Measurements from ENCODE around the gene PBXIP1. TPM values are rescaled to one million over a fixed set of nuclear protein-coding genes. Genes with fewer than 3 reads are reported as not detected.

Gene PBXIP1
- total RNA-seq, 1 experiment from 2014 or later: 21.6 TPM

DNA sequence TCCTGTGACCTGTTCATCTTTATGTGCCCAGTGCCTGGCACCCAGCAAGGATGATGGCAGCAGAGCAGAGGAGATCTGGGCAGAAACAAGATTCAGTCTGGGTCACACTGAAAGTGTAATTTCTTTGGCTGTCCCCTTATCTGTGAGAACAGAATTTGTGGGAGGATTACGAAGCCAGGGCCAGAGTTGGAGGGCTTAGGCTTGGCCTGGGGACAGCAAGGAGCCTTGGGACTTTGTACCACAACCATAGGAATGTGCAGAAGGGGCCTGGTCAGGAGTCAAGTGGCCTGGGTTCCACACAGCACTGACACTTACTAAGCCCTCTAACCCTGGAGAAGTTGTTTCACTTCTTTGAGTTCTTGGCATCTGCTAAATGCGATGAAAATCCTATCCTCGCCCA is 32.2 kb downstream of the PBXIP1 start:
- Mint-ChIP-seq H3K4me3 (no peak overlapping the region), H3K4me1 (no peaks in the 10 kb centered on the region), H3K9me3 (no peaks in the 10 kb centered on the region), H3K27me3 (ENCODE audit: low read depth) (no peaks in the 10 kb centered on the region), H3K27ac (no peak overlapping the region), H3K36me3 (ENCODE audit: insufficient read depth in 1 of 3, low read depth in 3 of 3) (peaks cover 3 to 39% (median 25%) of the 10 kb centered on the region in 3 experiments; a peak in 6 of 7 replicates)
- Histone ChIP-seq H3K9ac (ENCODE audit: extremely low read depth, insufficient read length, low read length) (no peak overlapping the region), H3K4me2 (ENCODE audit: insufficient read depth, insufficient read length, low read length) (no peak overlapping the region), H2BK12ac (ENCODE audit: insufficient read length, low read depth, low read length) (no peak overlapping the region), H4K20me1 (ENCODE audit: control insufficient read depth, insufficient read depth, insufficient read length) (no peaks in the 10 kb centered on the region), H2BK20ac (ENCODE audit: low read depth, low read length, poor library complexity, severe bottlenecking) (no peak overlapping the region), H3K23ac (ENCODE audit: insufficient read length, low read depth, low read length) (no peak overlapping the region), H2BK5ac (ENCODE audit: insufficient read length, low read length) (no peak overlapping the region), H3K23me2 (ENCODE audit: insufficient read length, low read depth, low read length, poor library complexity, severe bottlenecking) (no peaks in the 10 kb centered on the region), H3K27me3 (ENCODE audit: insufficient read depth, low read length) (no peaks in the 10 kb centered on the region), H3K27ac (ENCODE audit: insufficient read length, low read depth, low read length) (no peak overlapping the region), H2BK120ac (ENCODE audit: low read depth, low read length, poor library complexity, severe bottlenecking) (no peak overlapping the region), H2AK5ac (ENCODE audit: insufficient read length, low read length) (no peak overlapping the region), H3K4ac (ENCODE audit: low read depth, low read length) (no peak overlapping the region), H3K9me3 (ENCODE audit: control insufficient read depth, low read depth, low read length) (no peaks in the 10 kb centered on the region), H3K79me2 (ENCODE audit: insufficient read depth, low read length) (no peaks in the 10 kb centered on the region), H4K91ac (ENCODE audit: insufficient read length, low read depth, low read length) (no peak overlapping the region), H3K4me1 (ENCODE audit: insufficient read depth, low read length) (no peaks in the 10 kb centered on the region), H2AFZ (ENCODE audit: low read length) (no peak overlapping the region), H3T11ph (ENCODE audit: low read length) (no peak overlapping the region), H3K56ac (ENCODE audit: insufficient read length, low read depth, low read length) (no peak overlapping the region), H3K14ac (ENCODE audit: insufficient read depth, low read length) (no peak overlapping the region), H2BK15ac (ENCODE audit: low read depth, low read length) (no peak overlapping the region), H3K79me1 (ENCODE audit: insufficient read depth, low read depth, low read length, poor library complexity, severe bottlenecking) (no peaks in the 10 kb centered on the region), H3K18ac (ENCODE audit: insufficient read length, low read depth, low read length) (no peak overlapping the region), H4K8ac (replicated peaks; ENCODE audit: insufficient read length, low read depth, low read length) (no peak overlapping the region), H4K5ac (ENCODE audit: insufficient read length, low read depth, low read length) (no peak overlapping the region)
- no CpG with 5 or more reads among the region's 3 CpGs for WGBS (ENCODE audit: extremely low coverage, insufficient read length, low lambda C conversion rate)
- no peak for DNase-seq
- TF ChIP-seq, protein P1, sequence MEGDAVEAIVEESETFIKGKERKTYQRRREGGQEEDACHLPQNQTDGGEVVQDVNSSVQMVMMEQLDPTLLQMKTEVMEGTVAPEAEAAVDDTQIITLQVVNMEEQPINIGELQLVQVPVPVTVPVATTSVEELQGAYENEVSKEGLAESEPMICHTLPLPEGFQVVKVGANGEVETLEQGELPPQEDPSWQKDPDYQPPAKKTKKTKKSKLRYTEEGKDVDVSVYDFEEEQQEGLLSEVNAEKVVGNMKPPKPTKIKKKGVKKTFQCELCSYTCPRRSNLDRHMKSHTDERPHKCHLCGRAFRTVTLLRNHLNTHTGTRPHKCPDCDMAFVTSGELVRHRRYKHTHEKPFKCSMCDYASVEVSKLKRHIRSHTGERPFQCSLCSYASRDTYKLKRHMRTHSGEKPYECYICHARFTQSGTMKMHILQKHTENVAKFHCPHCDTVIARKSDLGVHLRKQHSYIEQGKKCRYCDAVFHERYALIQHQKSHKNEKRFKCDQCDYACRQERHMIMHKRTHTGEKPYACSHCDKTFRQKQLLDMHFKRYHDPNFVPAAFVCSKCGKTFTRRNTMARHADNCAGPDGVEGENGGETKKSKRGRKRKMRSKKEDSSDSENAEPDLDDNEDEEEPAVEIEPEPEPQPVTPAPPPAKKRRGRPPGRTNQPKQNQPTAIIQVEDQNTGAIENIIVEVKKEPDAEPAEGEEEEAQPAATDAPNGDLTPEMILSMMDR (conservative IDR thresholded peaks at IDR 0.05): no peak

All from H9 (cell line).